ENCODE results near the gene PRKCSH.
A peak's percentile ranks its signal among the peaks of the same experiment; 100 is the strongest.
"Not testable (repeated sequence)": the region's sequence is repeated elsewhere in the genome, so short reads cannot be mapped to it uniquely, and the experiment has no call there.

PRKCSH gene

DNA sequence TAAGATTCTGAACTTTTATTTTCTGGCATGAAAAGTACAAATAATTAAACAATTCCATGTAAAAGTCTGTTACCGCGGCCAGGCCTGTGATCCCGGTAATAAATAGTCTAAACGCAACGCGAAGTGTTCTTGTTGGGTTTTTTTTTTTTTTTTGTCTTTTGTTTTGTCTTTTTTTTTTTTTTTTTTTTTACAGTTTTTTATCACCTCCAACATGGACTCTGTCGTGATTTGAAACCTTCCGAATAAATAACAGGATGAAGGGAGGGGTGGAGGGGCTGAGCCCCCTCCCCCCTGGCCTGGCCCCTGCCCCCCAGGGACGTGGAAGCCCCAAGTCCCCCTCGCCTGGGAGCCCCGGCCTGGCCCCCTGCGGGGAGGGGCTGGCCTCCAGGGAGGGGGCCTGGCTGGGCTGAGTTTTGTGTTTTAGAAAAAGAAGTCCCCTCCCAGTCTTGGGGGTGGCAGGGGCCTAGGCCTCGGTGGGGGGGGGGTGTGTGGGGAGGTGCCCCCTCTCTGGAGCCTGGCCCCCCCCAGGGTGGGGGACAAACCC, 16.0 kb downstream of the PRKCSH start:
- DNase-seq: no peak

DNA sequence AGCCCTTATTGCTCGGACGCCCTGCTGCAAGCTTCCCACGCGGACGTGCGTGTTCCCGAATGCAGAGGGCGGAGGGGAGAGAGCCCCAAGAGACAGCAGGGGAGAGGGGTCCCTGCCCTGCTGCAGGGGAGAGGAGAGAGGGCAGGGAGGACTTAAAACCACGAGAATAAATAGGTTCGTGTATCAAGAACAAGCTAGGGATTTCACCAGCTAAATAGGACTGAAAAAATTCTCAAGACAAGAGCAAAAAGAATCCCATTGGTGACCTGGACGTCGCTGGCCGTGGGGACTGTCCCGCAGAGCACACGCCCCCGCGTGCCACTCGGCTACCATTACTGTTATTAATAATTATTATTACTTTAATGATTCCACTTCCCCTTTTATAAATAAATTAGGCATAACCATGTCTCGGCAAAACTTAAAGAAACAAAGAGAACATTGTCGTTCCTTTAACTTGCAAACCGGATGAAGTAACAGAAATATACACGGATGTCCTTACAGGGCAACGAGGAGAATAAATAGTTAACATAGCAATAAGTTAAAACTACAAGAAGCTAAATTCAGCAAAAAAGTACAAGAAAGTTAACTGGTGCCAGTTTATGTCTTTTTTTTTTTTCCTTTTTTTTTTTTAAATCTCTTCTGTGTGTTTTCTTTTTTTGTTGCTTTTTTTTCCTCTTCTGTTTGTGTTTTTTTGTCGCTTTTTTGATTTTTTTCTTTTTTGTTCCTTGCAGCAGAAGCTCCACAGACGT, 16.6 kb downstream of the PRKCSH start:
- peak; percentile 58 for DNase-seq

DNA sequence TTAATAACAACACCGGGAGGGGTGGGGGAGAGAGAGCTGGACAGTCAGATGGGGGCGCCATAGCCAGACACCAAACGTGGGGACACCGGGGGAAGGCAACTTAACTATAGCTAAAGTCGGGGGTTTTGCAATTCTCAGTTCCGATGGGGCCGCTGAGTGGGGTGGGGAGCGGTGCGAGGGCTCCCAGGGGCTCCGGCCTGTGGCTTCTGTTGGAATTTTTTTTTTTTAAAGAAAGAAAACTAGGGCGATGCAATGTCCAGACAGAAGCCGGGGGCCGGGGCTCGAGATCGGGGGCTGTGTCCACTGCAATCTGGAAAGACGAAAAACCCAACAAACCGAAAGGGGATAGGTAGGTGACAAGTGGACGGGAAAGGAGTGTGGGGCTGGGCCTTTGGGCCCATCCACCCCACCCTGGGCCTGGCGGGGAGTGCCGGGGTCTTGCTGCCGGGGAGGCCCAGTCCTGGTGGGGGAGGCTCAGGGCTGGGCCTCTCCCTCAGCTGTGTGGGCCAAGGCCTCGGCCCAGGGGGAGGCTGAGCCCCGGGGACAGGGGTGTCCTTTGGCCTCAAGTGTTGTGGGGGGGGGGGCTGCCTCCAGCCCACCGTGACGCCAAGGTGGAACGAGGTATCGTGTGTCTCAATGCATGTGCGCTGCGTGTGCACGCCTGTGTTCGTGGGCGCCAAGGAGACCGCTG, 17.3 kb downstream of the PRKCSH start:
- no peak for DNase-seq

DNA sequence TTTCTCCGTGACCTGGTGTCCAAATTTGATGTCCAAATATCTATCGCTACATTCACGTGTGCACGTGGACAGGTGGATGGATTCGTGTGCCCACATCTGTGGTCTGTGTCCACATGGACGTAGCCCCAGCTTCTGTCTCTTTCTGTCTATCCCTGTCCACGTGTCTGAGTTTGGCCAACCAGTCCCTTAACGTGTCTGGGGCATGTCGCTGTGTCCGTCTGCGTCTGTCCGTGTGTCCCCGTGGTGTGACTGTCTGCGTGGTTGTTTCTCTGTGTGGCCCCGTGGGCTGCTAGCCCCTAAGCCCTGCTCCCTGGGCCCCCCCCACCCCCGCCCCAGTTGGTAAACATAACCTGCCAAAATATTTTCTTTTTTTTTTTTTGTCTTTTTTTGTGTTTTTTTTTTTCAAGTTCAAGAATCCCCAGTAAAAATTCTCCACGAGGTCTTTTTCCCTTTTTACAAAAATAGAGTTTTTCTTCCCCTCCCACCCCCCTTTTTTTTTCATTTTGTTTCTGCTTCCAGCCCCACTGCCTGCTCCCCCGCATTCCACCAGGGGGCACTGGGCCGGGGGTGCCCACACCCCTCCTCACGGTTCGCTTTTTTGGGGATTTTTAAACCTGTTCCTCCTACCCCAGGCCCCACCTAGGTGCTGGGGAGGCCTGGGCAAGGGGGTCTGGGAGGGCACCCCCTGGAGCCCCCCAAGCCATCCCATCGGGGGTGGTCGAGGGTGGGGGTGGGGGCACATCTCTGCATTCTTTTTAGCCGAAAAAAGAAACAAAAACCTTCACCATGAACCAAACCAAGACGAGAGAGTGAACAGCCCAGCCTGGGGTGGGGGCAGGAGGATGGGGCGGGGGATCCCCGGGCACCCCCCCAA, 18.3 kb downstream of the PRKCSH start:
- peak; percentile 53 for DNase-seq

DNA sequence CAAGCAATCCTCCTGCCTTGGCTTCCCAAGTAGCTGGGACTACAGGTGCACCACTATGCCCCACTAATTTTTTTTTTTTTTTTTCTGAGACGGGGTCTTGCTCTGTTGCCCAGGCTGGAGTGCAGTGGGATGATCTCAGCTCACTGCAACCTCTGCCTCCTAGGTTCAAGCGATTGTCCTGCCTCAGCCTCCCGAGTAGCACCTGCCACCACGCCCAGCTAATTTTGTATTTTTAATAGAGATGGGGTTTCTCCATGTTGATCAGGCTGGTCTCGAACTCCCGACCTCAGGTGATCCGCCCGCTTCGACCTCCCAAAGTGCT, 19.8 kb downstream of the PRKCSH start:
- not testable (repeated sequence) for DNase-seq

DNA sequence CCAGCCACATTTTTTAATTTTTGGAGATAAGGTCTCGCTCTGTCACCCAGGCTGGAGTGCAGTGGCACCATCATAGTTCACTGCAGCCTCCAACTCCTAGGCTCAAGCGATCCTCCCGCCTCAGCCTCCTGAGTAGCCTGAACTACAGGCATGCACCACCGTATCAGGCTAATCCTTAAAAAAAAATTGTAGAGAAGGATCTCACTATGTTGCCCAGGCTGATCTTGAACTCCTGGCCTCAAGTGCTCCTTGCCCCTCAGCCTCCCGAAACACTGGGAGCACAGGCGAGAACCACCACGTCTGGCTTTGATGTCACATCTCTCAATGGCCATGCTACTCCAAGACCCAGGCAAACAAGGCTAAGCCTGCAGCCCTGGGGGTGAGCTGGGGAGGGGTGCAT, 21.2 kb downstream of the PRKCSH start:
- no peak for DNase-seq

DNA sequence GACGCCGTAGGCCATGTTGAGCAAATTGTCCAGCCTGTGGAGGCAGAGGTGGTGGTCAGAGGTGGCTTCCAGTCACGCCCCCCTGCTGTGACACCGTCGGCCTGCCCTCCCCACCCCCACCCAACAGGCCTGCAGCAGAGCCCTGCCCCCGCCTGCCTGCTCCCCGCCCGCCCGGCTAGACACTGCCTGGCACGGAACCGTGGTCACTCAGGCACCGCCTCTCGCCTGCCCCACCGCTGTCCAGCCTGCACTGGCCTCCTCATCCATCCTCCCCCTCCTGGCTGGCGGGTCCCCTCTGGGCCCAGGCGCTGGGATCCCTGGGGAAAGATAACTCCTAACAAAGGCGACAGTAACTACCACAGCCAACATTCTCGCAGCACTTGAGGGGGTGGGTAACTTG, 21.7 kb downstream of the PRKCSH start:
- DNase-seq: peak; percentile 51

DNA sequence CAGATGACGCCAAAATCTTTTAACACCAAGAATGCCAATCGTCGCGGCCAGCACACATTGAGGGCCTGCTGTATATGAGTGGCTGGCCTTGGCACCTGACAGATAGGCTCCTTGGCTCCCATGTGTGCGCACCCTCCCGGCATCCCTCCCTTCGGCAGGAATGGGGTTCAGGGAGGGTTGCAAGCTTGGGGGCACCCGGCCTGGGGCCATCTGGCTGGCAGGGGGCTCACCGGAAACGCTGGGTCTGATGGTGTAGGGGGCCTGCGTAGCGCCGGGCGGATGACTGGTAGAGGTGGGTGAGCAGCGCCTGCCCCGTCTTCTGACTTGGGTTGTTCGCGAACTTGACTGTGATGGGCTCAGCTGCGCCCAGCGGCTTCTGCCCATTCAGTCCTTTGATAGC, 22.4 kb downstream of the PRKCSH start:
- no peak for DNase-seq

DNA sequence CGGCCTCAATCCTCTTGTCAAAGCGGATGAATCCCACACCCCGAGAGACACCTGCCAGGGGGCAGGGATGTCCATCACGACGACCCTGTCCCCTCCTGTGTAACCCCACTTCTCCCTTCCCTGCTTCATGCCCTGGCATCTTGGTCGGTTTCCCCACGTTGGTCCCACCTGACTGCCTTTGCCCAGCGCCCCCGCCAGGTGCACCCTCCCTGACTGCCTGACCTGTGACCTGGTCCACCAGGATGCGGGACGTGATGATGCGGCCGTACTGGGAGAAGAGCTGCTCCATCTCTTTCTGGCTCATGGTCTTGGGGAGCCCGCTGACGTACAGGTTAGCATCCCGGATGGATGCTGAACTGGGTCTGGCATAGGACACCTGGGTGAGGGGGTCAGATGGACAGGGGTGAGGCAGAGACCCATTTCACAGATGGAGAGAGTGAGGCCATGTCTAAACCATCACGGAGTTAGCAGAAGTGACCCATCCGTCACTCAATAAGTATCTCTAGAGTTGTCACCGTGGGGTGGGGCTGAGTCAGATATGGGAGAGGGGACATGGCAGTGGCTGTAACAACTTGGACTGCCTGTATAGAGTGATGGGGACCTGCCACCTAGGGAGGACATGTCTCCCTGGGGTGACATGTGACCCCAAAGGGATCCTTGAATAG, 22.9 kb downstream of the PRKCSH start:
- DNase-seq: no peak

DNA sequence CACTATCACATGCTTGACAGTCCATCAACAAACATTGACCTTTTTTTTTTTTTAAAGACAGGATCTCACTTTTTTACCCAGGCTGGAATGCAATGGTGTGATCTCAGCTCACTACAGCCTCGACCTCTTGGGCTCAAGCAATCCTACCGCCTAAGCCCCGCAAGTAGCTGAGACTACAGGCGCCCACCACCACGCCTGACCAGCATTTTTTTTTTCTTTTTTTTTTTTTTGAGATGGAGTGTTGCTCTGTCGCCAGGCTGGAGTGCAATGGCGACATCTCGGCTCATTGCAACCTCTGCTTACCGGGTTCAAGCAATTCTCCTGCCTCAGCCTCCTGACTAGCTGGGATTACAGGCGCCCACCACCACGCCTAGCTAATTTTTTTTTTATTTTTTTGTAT, 23.5 kb downstream of the PRKCSH start:
- not testable (repeated sequence) for DNase-seq

DNA sequence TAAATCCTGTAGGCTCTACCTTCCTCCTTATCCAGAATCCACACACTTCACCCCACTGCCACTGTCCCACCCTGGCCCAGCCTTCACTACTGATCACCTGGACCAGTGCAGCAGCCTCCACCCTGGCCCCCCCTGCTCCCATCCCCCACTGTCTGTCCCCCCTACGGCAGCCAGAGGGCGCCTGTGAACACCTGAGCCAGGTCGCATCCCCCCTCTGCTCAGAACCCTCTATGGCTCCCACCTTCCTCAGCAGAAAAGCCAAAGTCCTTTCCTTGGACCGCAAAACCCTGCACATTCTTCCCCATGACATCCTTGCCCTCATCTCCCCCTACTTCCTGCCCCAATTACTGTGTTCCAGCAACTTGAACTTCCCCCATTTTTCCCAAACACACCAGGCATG, 24.8 kb downstream of the PRKCSH start:
- peak; percentile 43 for DNase-seq

DNA sequence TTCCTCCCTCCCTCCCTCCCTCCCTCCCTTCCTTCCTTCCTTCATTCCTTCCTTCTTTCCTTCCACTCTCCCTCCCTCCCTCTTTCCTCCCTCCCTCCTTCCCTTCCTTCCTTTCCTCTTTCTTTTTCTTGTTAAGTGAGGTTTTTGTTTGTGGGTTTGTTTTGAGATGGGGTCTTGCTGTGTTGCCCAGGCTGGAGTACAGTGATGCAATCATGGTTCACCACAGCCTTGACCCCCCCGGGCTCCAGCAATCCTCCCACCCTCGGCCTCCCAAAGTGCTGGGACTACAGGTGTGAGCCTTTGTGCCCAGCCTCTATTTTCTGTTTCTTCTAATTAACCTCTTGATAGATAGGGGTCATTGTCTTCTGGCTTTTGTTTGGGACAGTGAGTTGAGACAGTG, 26.0 kb downstream of the PRKCSH start:
- no peak for DNase-seq

DNA sequence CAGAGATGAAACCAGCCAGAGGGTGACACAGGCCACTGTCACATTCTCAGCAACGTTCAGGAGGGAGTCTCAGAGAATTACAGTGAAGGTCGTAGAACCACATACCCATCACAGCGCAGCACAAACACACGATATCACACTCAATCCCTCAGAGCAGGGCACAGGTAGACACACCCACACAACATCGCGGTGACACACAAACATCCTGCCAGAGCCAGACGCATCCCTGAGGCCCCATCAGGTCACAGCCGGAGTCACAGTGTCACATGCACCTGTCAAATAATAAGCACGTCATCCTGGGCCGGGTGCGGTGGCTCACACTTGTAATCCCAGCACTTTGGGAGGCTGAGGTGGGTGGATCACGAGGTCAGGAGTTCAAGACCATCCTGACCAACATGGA, 28.0 kb downstream of the PRKCSH start:
- no peak for DNase-seq

DNA sequence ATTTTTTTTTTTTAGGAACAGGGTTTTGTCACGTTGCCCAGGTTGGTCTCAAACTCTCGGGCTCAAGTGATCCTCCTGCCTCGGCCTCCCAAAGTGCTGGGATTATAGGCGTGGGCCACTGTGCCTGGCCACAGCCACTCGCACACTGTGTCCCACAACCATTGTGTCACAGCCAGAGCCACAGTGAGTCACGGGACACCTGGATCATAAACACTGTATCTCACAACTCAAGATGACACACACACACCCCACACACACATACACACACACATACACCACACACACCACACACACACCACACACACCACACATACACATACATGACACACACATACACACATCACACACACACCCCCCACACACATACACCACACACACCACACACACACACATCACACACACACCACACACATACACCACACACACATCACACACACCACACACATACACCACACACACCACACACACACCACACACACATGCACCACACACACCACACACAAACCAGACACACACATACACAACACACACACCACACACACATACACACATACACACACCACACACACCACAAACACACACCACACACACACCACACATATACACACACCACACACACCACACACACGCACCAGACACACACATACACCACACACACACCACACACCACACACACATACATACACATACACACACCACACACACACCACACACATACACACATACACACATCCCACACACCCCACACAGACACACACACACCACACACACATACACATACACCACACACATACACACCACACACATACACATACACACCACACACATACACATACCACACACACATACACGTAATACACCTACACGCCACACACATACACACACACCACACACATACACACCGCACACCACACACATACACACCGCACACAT, 29.2 kb downstream of the PRKCSH start:
- DNase-seq: no peak

DNA sequence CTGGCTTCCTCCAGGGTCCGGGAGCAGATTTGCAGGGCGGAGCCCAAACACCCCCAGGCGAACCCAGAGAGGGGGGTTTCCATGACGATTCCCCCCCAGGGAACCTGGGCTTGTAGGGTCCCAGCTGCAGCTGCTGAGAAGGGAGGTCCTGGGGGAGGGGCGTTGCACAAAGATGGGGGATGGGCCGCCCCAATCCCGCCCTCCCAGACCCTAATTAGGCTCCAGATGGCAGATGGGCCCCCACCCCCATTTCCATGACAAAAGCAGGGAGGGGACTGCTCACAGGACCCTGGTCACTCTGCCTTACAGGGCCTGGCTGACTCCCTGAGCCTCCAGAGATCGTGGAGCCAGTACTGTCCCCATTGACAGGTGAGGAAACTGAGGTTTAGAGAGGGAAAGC, 30.2 kb downstream of the PRKCSH start:
- no peak for DNase-seq

DNA sequence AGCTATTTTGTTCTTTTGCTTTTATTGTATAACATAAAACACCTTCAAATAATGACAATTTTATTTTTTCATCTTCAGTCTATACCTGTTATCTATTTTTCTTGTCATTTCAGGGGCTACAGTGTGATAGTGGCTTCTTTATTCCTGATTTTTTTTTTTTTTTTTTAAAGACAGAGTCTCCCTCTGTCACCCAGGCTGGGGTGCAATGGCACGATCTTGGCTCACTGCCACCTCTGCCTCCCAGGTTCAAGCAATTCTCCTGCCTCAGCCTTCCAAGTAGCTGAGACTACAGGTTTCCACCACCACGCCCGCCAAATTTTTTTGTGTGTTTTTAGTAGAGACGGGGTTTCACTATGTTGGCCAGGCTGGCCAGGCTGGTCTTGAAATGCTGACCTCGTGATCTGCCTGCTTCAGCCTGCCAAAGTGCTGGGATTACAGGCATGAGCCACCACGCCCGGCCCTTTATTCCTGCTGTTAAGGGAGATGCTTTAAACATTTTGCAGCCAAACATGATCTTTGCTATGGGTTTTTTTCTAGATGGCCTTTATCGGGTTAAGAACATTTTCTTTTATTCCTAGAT, 32.9 kb downstream of the PRKCSH start:
- DNase-seq: not testable (repeated sequence)

DNA sequence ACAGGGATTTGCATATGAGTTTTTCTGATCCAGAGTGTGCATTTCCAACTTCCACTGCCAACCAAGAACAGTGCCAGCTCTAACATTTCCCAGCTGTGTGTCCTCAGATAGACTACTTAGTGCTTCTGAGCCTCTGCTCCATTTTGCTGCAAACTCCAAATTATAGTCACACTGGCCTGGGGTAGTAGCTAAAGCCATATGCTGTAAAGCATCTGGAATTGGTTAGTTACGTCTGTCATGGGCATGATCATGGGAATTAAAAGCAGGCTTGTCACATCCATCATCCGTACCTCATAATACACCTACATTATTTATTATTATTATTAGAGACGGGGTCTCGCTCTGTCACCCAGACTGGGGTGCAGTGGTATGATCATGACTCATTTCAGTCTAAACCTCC, 38.3 kb downstream of the PRKCSH start:
- DNase-seq: no peak

DNA sequence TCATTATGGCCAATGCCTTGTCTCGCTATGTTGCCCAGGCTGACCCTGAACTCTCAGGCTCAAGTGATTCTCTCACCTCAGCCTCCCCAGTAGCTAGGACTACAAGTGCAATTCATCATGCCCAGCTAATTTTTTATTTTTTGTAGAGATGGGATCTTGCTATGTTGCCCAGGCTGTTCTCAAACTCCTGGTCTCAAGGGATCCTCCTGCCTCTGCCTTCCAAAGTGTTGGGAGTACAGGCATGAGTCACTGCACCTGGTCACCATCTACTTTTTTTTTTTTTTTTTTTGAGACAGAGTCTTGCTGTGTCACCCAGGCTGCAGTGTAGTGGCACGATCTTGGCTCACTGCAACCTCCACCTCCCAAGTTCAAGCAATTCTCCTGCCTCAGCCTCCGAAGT, 39.9 kb downstream of the PRKCSH start:
- DNase-seq: not testable (repeated sequence)

DNA sequence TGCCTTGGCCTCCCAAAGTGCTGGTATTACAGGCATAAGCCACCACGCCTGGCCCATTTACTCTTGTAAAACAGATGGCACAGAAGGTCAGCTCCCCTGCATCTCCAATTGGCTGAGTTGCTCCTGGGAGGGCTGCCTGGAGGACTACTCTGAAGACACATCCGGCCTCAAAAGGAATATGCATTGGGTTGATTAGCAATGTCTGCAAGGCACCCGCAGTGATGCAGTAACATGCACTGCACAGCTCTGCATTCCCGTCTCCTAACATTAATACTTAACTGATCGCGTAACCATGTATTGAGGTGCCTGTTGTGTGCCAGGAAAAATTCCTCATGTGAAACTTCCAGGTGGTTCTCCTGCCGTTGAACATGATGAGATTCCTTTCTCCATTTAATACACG, 40.4 kb downstream of the PRKCSH start:
- DNase-seq: no peak

DNA sequence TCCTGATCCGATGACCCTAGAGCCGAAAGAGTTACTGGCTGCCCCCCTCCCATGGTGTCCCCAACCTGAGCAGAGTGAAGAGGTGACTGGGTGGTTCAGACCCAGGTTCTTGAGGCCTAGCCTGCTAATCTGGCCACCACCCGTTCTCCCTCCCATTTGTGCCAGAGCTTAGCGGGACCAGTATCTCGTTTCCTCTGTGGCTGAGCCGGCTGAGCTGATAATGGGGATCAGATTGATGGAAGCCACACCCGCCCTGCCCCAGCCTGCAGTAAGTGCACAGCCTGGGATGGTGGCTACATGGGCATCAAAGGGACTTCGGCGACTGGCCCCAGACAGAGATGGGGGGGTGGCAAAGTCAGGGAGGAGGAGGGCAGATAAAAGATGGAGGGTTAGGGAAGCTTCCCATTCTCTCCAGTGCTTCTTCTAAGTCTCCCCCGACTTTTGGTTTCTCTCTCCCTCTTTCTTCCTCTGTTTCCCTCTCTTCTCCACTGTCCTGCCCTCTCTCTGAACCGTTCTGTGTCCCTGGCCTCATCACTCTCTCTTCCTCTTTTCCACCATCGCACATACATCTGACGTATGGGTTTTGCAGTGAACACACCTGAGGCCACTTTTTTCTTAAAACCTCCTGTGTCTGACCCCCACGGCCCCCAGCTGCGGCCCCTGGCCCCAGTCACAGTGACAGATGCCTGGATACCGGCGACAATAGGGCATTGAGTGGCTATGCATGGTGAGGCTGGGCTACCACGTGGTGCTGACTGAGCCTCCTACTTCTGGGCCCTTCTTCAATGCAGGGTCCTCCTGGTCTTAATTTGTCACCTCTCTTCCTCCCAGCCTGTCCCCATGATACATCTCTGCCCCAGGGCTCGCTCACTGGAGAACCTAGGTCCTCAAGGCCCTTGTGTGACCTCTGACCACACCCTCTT, 43.0 kb downstream of the PRKCSH start:
- DNase-seq: no peak

Measured in OCI-M1 (cell line).